Coronary artery (tissue), 2 donors: ENCODE data around the gene NATD1.
"Not testable (repeated sequence)": the region's sequence is repeated elsewhere in the genome, so short reads cannot be mapped to it uniquely, and the experiment has no call there.

Experiments used
- DNase-seq: peaks from one replicate; pipeline ENCODE4 v3.0.0-alpha.2; 2017; ENCODE audit warnings: low spot score
- H3K27ac ChIP-seq, 2 donors: fragments of 200-600 bp; sonication (generic); one replicate each; pipeline ENCODE4 v1.5.1; 2016 to 2019
- H3K4me3 ChIP-seq: fragments of 200-600 bp; sonication (generic); 2 replicates; pipeline ENCODE4 v1.5.1; 2016; ENCODE audit warnings: mild to moderate bottlenecking, moderate library complexity
- CTCF ChIP-seq: fragments of 200-600 bp; sonication (generic); IDR thresholded peaks from one replicate; pipeline ENCODE4 v1.5.1; 2019; ENCODE audit warnings: antibody characterized with exemption

The NATD1 gene

DNA sequence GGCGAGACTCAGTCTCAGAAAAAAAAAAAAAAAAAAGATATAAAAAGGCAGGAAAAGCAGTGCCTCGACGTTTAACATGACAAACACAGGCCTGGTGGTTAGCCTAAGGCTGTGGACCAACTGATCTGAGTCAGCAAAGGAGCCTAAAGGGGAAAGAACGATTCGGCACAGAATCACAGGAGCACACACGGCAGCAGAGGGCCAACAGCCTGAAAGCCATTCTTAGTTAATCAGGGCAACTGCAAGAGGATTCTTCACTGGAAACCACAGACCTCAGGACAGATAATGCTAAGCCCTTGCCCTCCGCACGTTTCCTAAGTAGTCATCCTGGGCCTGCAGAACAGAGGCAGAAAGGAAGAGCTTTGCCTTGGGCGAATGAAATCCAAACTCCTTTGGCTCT is 53.9 kb downstream of the NATD1 start:
- no peak overlapping the region for H3K4me3 ChIP-seq
- DNase-seq, result no peak
- H3K27ac ChIP-seq, result no peak overlapping the region
- no peak for TF ChIP-seq CTCF

GRCh38 chr17:21198411-21198810 is 54.8 kb downstream of the NATD1 start:
- Histone ChIP-seq H3K4me3 (no peak overlapping the region), H3K27ac (no peak overlapping the region)
- DNase-seq, result no peak
- no peak for TF ChIP-seq CTCF

- DNase-seq, result no peak
- Histone ChIP-seq H3K27ac (no peak overlapping the region), H3K4me3 (no peak overlapping the region)
- no peak for TF ChIP-seq CTCF
These were observed 57.1 kb downstream of the NATD1 start for GRCh38 chr17:21196126-21196525.

- TF ChIP-seq CTCF, result no peak
- Histone ChIP-seq H3K27ac (peak overlapping the region in 1 of 2 donors; percentile 6), H3K4me3 (no peak overlapping the region)
- no peak for DNase-seq
These were observed 58.5 kb downstream of the NATD1 start for GRCh38 chr17:21194703-21195102.

- no peak for DNase-seq
- TF ChIP-seq CTCF, result no peak
- Histone ChIP-seq H3K27ac (peak overlapping the region in 1 of 2 donors; percentile 6), H3K4me3 (no peak overlapping the region)
These were observed 59.0 kb downstream of the NATD1 start for GRCh38 chr17:21194226-21194625.

DNA sequence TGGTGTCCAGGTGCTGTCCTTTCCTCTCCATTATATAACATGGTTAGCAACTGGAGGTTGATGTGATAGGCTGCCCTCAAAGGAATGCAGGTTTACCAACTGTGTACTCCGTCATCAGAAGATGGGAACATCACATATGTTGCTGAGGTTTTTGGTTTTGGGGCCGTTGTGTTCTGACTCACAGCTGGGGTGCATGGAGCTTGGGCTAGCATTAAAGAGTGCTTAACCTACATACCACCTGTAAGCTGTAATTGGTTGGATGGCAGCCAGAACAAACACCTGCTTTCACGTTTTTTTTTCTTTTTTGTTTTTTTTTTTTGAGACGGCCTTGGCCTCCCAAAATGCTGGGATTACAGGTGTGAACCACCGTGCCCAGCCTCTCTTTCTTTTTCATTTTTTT is 60.2 kb downstream of the NATD1 start:
- TF ChIP-seq CTCF, result no peak
- no peak overlapping the region for H3K4me3 ChIP-seq
- no peak overlapping the region for H3K27ac ChIP-seq
- DNase-seq, result no peak

DNA sequence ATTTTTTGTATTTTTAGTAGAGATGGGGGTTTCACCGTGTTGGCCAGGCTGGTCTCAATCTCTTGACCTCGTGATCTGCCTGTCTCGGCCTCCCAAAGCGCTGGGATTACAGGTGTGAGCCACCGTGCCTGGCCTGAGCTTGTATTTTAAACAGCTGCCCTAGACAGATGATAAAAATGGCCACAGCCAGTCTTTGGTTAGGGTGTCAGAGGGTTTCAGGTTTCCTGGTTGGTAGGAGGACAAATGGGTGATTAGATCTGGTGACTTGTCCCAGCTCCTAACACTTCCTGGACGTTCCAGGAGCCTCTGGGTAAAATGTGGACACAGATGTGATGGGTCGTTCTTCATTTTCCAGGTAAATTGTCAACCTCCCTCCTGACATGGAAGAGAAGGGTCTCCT is 60.8 kb downstream of the NATD1 start:
- not testable (repeated sequence) for H3K4me3 ChIP-seq, DNase-seq, H3K27ac ChIP-seq

GRCh38 chr17:21191698-21192097 is 61.5 kb downstream of the NATD1 start:
- TF ChIP-seq CTCF, result no peak
- no peak overlapping the region for H3K4me3 ChIP-seq
- peak overlapping the region in 1 of 2 donors; percentile 13 for H3K27ac ChIP-seq
- no peak for DNase-seq
